Common myeloid progenitor, CD34-positive (primary cell): Measurements from ENCODE around the gene MIEF2.

Experiments
- CTCF ChIA-PET: fragments of 350-600 bp; sonication (Branson Sonifier 250); formaldehyde crosslinking; loops from one replicate; lab custom pipeline; 2021; ENCODE audit warnings: antibody characterized with exemption; lab: Charles Lee
- POLR2A ChIA-PET: fragments of 350-600 bp; sonication (Branson Sonifier 250); formaldehyde crosslinking; loops from one replicate; lab custom pipeline; 2021; ENCODE audit warnings: antibody characterized with exemption; lab: Charles Lee
- DNase-seq, 3 donors: peaks; one replicate each; pipeline versions ENCODE4 v3.0.0 to v3.0.0-alpha.2; 2013
- H3K27ac ChIP-seq, 2 experiments: 1 replicate in 1 of 2; 2 replicates in 1 of 2; pipeline ENCODE4 v1.7.0; 2013; ENCODE audit warnings: inconsistent platforms in 2 of 2, low read length in 2 of 2, mild to moderate bottlenecking in 2 of 2, low read depth in 1 of 2, moderate library complexity in 1 of 2; ENCODE audit not compliant: severe bottlenecking in 2 of 2, insufficient read depth in 1 of 2, poor library complexity in 1 of 2
- H3K27me3 ChIP-seq, 5 experiments: replicated peaks in 2 of 5; 1 replicate in 3 of 5; 2 replicates in 2 of 5; pipeline versions ENCODE4 v1.6.1 to v1.7.0; 2013; ENCODE audit warnings: low read length in 4 of 5, mild to moderate bottlenecking in 2 of 5, moderate library complexity in 2 of 5, inconsistent platforms in 1 of 5; ENCODE audit not compliant: insufficient read depth in 5 of 5, control insufficient read depth in 4 of 5
- H3K36me3 ChIP-seq, 4 experiments: 1 replicate in 2 of 4; 2 replicates in 2 of 4; pipeline versions ENCODE4 v1.6.1 to v1.7.0; 2013; ENCODE audit warnings: low read length in 3 of 4, control low read depth in 1 of 4, mild to moderate bottlenecking in 1 of 4; ENCODE audit not compliant: control insufficient read depth in 4 of 4, insufficient read depth in 4 of 4
- H3K4me1 ChIP-seq, 4 experiments: 1 replicate in 3 of 4; 2 replicates in 1 of 4; pipeline versions ENCODE4 v1.6.1 to v1.7.1; 2013; ENCODE audit warnings: low read length in 3 of 4, mild to moderate bottlenecking in 3 of 4, control low read depth in 1 of 4, inconsistent platforms in 1 of 4, moderate library complexity in 1 of 4; ENCODE audit not compliant: control insufficient read depth in 4 of 4, insufficient read depth in 4 of 4; ENCODE audit errors: control extremely low read depth in 1 of 4
- H3K4me3 ChIP-seq, 7 experiments: 1 replicate in 4 of 7; 2 replicates in 3 of 7; pipeline versions ENCODE4 v1.5.1 to v1.7.0; 2013; ENCODE audit warnings: mild to moderate bottlenecking in 7 of 7, low read length in 6 of 7, moderate library complexity in 6 of 7, inconsistent platforms in 2 of 7, low read depth in 2 of 7, control low read depth in 1 of 7; ENCODE audit not compliant: insufficient read depth in 4 of 7, control insufficient read depth in 1 of 7; ENCODE audit errors: extremely low read depth in 1 of 7
- H3K9me3 ChIP-seq, 5 experiments: 1 replicate in 4 of 5; 2 replicates in 1 of 5; pipeline versions ENCODE4 v1.6.1 to v1.7.1; 2013; ENCODE audit warnings: low read length in 4 of 5, mild to moderate bottlenecking in 2 of 5, inconsistent platforms in 1 of 5, low read depth in 1 of 5, moderate library complexity in 1 of 5; ENCODE audit not compliant: control insufficient read depth in 4 of 5, insufficient read depth in 2 of 5; ENCODE audit errors: control extremely low read depth in 1 of 5
- WGBS: methylation state at CpG from one replicate; pipeline ENCODE4 v1.1.5; 2013; ENCODE audit not compliant: insufficient coverage; 5-methylcytosine and 5-hydroxymethylcytosine counted together

The MIEF2 gene

GRCh38 chr17:18235743-18236256 lies 24.7 kb upstream of the MIEF2 start:
- ChIA-PET CTCF (no interaction called here), POLR2A (interaction anchor here (0.7 kb wide), 1 partner anchor 11 kb away, joined by 3 read pairs; no protein-coding TSS in a partner anchor)
- no peaks in the 10 kb centered on the region for H3K9me3 ChIP-seq
- peaks cover 2 to 59% (median 16%) of the 10 kb centered on the region in 4 experiments for H3K36me3 ChIP-seq
- peaks cover 0 to 7% (median 0%) of the 10 kb centered on the region in 4 experiments for H3K4me1 ChIP-seq
- no peaks in the 10 kb centered on the region for H3K27me3 ChIP-seq
- H3K4me3 ChIP-seq, result no peak overlapping the region
- WGBS, result 87% methylated on average over 14 of the region's 14 CpGs
- peak in 1 of 3 donors; percentile 8 for DNase-seq
- no peak overlapping the region for H3K27ac ChIP-seq

DNA sequence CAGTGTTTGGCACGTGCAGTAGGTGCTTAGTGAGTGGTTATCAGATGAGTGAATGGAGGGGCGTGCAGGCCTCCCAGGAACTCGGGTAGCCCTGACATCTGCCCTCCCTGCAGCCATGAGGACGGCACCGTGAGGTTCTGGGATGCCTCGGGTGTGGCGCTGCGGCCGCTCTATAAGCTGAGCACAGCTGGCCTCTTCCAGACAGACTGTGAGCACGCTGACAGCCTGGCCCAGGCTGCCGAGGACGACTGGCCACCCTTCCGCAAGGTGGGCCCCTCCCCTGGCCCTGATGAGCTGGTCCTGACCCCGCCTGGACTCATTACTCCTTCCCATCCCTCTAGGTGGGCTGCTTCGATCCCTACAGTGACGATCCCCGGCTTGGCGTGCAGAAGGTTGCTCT lies 24.0 kb upstream of the MIEF2 start:
- whole genome bisulfite sequencing, result 100% methylated on average over 11 of the region's 18 CpGs
- peaks cover 2 to 66% (median 20%) of the 10 kb centered on the region in 4 experiments for H3K36me3 ChIP-seq

GRCh38 chr17:18237461-18237860 lies 23.0 kb upstream of the MIEF2 start:
- CTCF ChIA-PET, result interaction anchor here (1.4 kb wide), 1 partner anchor 10 kb away, joined by 4 read pairs; no protein-coding TSS in a partner anchor
- Histone ChIP-seq H3K4me3 (no peak overlapping the region), H3K36me3 (peaks cover 2 to 75% (median 27%) of the 10 kb centered on the region in 4 experiments), H3K4me1 (peaks cover 0 to 7% (median 0%) of the 10 kb centered on the region in 4 experiments), H3K27ac (no peak overlapping the region), H3K27me3 (no peaks in the 10 kb centered on the region), H3K9me3 (no peaks in the 10 kb centered on the region)
- no peak for DNase-seq
- WGBS, result 97% methylated on average over 18 of the region's 20 CpGs
- POLR2A ChIA-PET, result no interaction called here

More for the DNA sequence above, 24.0 kb upstream of the MIEF2 start:
- no peak overlapping the region for H3K27ac ChIP-seq
- no peak overlapping the region for H3K4me3 ChIP-seq
- POLR2A ChIA-PET, result no interaction called here
- CTCF ChIA-PET, result interaction anchor here (0.8 kb wide), 1 partner anchor 25 kb away, joined by 3 read pairs; no protein-coding TSS in a partner anchor
- no peaks in the 10 kb centered on the region for H3K27me3 ChIP-seq
- peaks cover 0 to 7% (median 0%) of the 10 kb centered on the region in 4 experiments for H3K4me1 ChIP-seq
- no peaks in the 10 kb centered on the region for H3K9me3 ChIP-seq
- no peak for DNase-seq

DNA sequence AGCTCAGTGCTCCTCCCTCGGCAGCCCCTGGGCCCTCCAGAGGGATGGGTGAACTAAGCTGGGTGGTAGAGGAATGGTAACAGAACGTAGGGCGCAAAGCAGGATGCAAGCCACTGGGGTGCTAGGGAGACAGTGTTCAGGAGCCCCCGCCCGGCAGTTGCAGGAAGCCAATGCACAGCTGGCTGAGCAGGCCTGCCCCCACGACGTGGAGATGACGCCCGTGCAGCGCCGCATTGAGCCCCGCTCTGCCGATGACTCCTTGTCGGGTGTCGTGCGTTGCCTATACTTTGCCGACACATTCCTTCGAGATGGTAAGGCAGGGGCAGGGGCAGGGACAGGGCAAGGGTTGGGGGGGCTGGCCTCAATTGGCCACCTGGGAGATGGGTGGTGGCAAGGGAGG lies 22.2 kb upstream of the MIEF2 start:
- WGBS, result 99% methylated on average over 18 of the region's 18 CpGs
- no peak for DNase-seq
- ChIA-PET CTCF (interaction anchor here (1.4 kb wide), 1 partner anchor 9 kb away, joined by 4 read pairs; no protein-coding TSS in a partner anchor), POLR2A (no interaction called here)
- Histone ChIP-seq H3K9me3 (no peaks in the 10 kb centered on the region), H3K4me3 (no peak overlapping the region), H3K27ac (no peak overlapping the region), H3K4me1 (peaks cover 0 to 7% (median 0%) of the 10 kb centered on the region in 4 experiments), H3K27me3 (no peaks in the 10 kb centered on the region), H3K36me3 (peaks cover 2 to 79% (median 30%) of the 10 kb centered on the region in 4 experiments)

GRCh38 chr17:18240449-18240848 lies 20.0 kb upstream of the MIEF2 start:
- DNase-seq, result no peak
- Histone ChIP-seq H3K27ac (no peak overlapping the region), H3K9me3 (no peaks in the 10 kb centered on the region), H3K4me3 (no peak overlapping the region), H3K4me1 (peaks cover 0 to 7% (median 0%) of the 10 kb centered on the region in 4 experiments), H3K27me3 (no peaks in the 10 kb centered on the region), H3K36me3 (peaks cover 2 to 73% (median 33%) of the 10 kb centered on the region in 4 experiments)
- 94% methylated on average over 18 of the region's 19 CpGs for WGBS
- POLR2A ChIA-PET, result no interaction called here
- CTCF ChIA-PET, result no interaction called here

DNA sequence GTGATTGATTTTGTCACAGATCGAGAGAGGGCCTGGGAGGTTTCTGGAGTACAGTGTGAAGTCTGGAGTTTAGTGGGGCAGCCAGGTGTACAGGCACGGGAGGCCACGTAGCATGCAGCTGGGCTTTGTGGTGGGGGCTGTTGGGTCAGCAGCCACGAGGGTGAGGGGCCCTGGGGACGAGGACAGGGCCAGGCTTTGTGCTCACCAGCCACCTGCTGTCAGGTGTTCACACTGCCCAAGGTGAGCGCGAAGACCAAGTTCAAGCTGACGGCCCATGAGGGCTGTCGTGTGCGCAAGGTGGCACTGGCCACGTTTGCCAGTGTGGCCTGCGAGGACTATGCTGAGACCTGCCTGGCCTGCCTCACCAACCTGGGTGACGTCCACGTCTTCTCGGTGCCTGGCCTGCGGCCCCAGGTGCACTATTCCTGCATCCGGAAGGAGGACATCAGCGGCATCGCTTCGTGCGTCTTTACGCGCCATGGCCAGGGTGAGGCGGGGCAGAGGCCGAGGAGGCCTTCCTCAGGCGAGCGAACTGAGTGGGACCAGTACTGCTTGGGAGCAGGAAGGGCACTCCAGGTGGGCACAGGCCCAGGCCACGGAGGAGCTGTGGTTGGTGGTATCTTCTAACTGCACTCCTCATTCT lies 19.1 kb upstream of the MIEF2 start:
- no peaks in the 10 kb centered on the region for H3K4me1 ChIP-seq
- H3K4me3 ChIP-seq, result no peak overlapping the region
- no peaks in the 10 kb centered on the region for H3K27me3 ChIP-seq
- ChIA-PET POLR2A (no interaction called here), CTCF (no interaction called here)
- H3K36me3 ChIP-seq, result peaks cover 3 to 75% (median 36%) of the 10 kb centered on the region in 4 experiments
- H3K9me3 ChIP-seq, result no peaks in the 10 kb centered on the region
- 93% methylated on average over 28 of the region's 28 CpGs for WGBS
- H3K27ac ChIP-seq, result no peak overlapping the region
- DNase-seq, result no peak
